Neural cell (in vitro differentiated cells): ENCODE measurements around the gene CAMK2A.

ENCODE experiments used
- CTCF ChIP-seq: fragments of 450-650 bp; IDR thresholded peaks from 2 replicates; pipeline ENCODE4 v1.5.1; 2014; ENCODE audit warnings: antibody characterized with exemption, mild to moderate bottlenecking, moderate library complexity; ENCODE audit not compliant: poor library complexity, severe bottlenecking
- EP300 ChIP-seq: fragments of 450-650 bp; conservative IDR thresholded peaks from 2 replicates; pipeline ENCODE4 v1.6.1; 2014; ENCODE audit warnings: antibody characterized with exemption, mild to moderate bottlenecking, moderate library complexity; ENCODE audit not compliant: poor library complexity, severe bottlenecking
- EZH2 ChIP-seq: fragments of 200-600, 300-800 bp; shearing (Covaris generic), sonication (generic); IDR thresholded peaks from 2 replicates; pipeline ENCODE4 v1.6.1; 2014; ENCODE audit warnings: antibody characterized with exemption, low read length, borderline replicate concordance, mild to moderate bottlenecking; ENCODE audit not compliant: insufficient read depth, poor library complexity, severe bottlenecking
- MXI1 ChIP-seq: fragments of 450-650 bp; conservative IDR thresholded peaks from 2 replicates; pipeline ENCODE4 v1.6.1; 2014; ENCODE audit warnings: antibody characterized with exemption, mild to moderate bottlenecking; ENCODE audit not compliant: poor library complexity, severe bottlenecking
- POLR2AphosphoS5 ChIP-seq: IDR thresholded peaks from 2 replicates; pipeline ENCODE4 v1.6.1; 2012
- RAD21 ChIP-seq: fragments of 450-650 bp; conservative IDR thresholded peaks from 2 replicates; pipeline ENCODE4 v1.6.1; 2014; ENCODE audit warnings: antibody characterized with exemption, mild to moderate bottlenecking, moderate library complexity
- REST ChIP-seq: IDR thresholded peaks from 2 replicates; pipeline ENCODE4 v1.6.1; 2012; ENCODE audit warnings: borderline replicate concordance

DNA sequence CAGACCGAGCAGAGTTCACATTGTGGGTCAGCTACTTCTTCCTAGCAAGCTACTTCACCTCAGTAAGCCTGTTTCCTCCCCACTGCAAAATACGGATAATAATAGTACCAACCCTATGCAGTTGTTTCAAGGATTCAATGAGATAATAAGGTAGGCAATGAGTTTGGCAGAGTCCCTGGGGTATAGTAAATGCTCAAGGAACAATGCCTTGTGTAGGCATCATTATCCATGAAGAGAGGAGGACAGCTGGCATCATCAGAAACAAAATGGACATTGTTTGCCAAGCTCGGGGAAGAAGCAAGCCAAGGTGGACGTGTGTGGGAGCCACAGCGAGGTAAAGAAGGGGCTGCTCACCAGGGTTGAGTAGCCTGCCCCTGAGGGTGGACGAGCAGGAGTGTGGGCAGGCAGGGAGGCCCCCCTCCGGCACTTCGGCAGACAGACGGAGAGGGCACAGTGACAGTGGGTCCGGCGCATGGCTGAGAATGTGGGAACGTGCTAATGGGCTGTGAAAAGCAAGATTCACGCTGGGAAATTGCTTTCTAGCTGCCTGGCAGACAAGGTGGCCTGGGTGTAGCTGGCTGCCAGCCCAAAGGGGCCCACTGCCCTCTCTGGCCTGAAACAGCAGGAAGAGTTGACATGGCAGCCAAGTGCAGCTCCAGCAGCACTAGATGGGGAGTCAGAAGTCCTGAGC, 10.1 kb downstream of the CAMK2A start:
- no peak for TF ChIP-seq POLR2AphosphoS5
- TF ChIP-seq CTCF = no peak
- no peak for TF ChIP-seq REST
- TF ChIP-seq MXI1 = no peak
- TF ChIP-seq EZH2 = no peak
- no peak for TF ChIP-seq RAD21
- TF ChIP-seq EP300 = no peak
